ENCODE results near the gene MAP2. TPM values are rescaled to one million over a fixed set of nuclear protein-coding genes. Genes with fewer than 3 reads are reported as not detected.

The MAP2 gene
- total and polyA plus RNA-seq, 2 of the 13 experiments (the other 11 are each of a cell fraction or from before 2014, with no cell fraction given): 0.08 TPM; not detected in 1

GRCh38 chr2:209383212-209383611 is 40.6 kb upstream of the MAP2 start (continued):
- TF ChIP-seq NFYB (CRISPR knock-in tag; IDR thresholded peaks at IDR 0.05) (no peak), EP300 (IDR thresholded peaks at IDR 0.05; ENCODE audit: low read depth in 2 of 2, low read length in 2 of 2) (peak in 1 of 2 experiments; percentile 28; a peak in 1 of 4 replicates), EP300 (CRISPR knock-in tag; IDR thresholded peaks at IDR 0.05; ENCODE audit: borderline replicate concordance) (no peak; the same call in 1 of the 2 replicates), NFE2L2 (IDR thresholded peaks at IDR 0.05; ENCODE audit: low read length) (peak; percentile 79), JARID2 (CRISPR knock-in tag; IDR thresholded peaks at IDR 0.05; ENCODE audit: insufficient replicate concordance) (no peak), PHB2 (IDR thresholded peaks at IDR 0.05; ENCODE audit: partially characterized antibody) (no peak), NFE2 (CRISPR knock-in tag; IDR thresholded peaks at IDR 0.05) (peak; percentile 63; the same call in 1 of the 2 replicates), ZNF530 (CRISPR knock-in tag; IDR thresholded peaks at IDR 0.05; ENCODE audit: low read depth) (no peak), POLR2AphosphoS2 (IDR thresholded peaks at IDR 0.05; ENCODE audit: low read depth, low read length) (no peak), SOX6 (IDR thresholded peaks at IDR 0.05) (no peak), SOX6 (CRISPR knock-in tag; IDR thresholded peaks at IDR 0.05) (peak; percentile 22; the same call in 1 of the 2 replicates), ZNF740 (CRISPR knock-in tag; IDR thresholded peaks at IDR 0.05) (no peak)

- TF ChIP-seq PHF20 (CRISPR knock-in tag; IDR thresholded peaks at IDR 0.05) (no peak), REXO4 (CRISPR knock-in tag; IDR thresholded peaks at IDR 0.05; ENCODE audit: borderline replicate concordance) (no peak), NFE2L1 (CRISPR knock-in tag; IDR thresholded peaks at IDR 0.05; ENCODE audit: borderline replicate concordance) (no peak), ZMYM2 (CRISPR knock-in tag; IDR thresholded peaks at IDR 0.05) (no peak), ZNF7 (CRISPR knock-in tag; IDR thresholded peaks at IDR 0.05) (no peak)
- Histone ChIP-seq H3K4me3 (replicated peaks in 1 of 3; ENCODE audit: insufficient read depth in 1 of 3, low read depth in 2 of 3, low read length in 3 of 3) (no peak overlapping the region), H3K9ac (ENCODE audit: insufficient read depth, low read depth, low read length) (no peak overlapping the region), H3K36me3 (replicated peaks in 1 of 2; ENCODE audit: control insufficient read depth in 1 of 2, insufficient read depth in 2 of 2, low read length in 2 of 2) (no peaks in the 10 kb centered on the region), H4K20me1 (ENCODE audit: insufficient read depth, low read length) (no peaks in the 10 kb centered on the region), H3K4me2 (ENCODE audit: low read depth, low read length) (no peak overlapping the region), H3K4me1 (ENCODE audit: insufficient read depth, low read length) (no peaks in the 10 kb centered on the region), H3K79me2 (ENCODE audit: insufficient read depth, low read length) (no peaks in the 10 kb centered on the region), H3K27me3 (ENCODE audit: control insufficient read depth in 1 of 2, insufficient read depth in 2 of 2, low read length in 2 of 2) (no peaks in the 10 kb centered on the region), H2AFZ (ENCODE audit: low read length) (no peak overlapping the region), H3K9me3 (ENCODE audit: low read length) (no peaks in the 10 kb centered on the region), H3K27ac (ENCODE audit: extremely low read length, insufficient read depth, low read length) (no peak overlapping the region)
- no TSS peak for BruUV-seq (replicated peaks)
- DNase-seq (ENCODE audit: low spot score) (no peak), ATAC-seq (no peak), FAIRE-seq (no peak)
- intact Hi-C loops (cut with micrococcal nuclease; ENCODE audit: unreplicated experiment): no loop called here
- in situ Hi-C loops (cut with HindIII; ENCODE audit: extremely low pct_ligation_motif_present, low pct_unique_long_range_greater_than_20kb): no loop called here
- ChIA-PET POLR2A (no interaction called here), CTCF (ENCODE audit: low intra/inter-chr PET ratio, low total read pairs) (no interaction called here)
- WGBS (ENCODE audit: low lambda C conversion rate): 82% methylated on average over 27 of the region's 34 CpGs
Observed at GRCh38 chr2:209387389-209387788, 36.5 kb upstream of the MAP2 start.

All from HepG2 (cell line).